AG09319 (cell line): ENCODE measurements around the gene HYI.

Experiments
- DNase-seq: peaks from one replicate; pipeline ENCODE4 v3.0.0-alpha.2; 2010; ENCODE audit warnings: low read depth; ENCODE audit errors: extremely low read depth
- TF ChIP-seq, protein P1 (sequence below): IDR thresholded peaks from 2 replicates; pipeline ENCODE4 v1.5.1; 2011; ENCODE audit warnings: low read depth, mild to moderate bottlenecking, inconsistent platforms, low read length, moderate library complexity

HYI gene

GRCh38 chr1:43472087-43472462 is 18.3 kb upstream of the HYI start:
- TF ChIP-seq, protein P1, sequence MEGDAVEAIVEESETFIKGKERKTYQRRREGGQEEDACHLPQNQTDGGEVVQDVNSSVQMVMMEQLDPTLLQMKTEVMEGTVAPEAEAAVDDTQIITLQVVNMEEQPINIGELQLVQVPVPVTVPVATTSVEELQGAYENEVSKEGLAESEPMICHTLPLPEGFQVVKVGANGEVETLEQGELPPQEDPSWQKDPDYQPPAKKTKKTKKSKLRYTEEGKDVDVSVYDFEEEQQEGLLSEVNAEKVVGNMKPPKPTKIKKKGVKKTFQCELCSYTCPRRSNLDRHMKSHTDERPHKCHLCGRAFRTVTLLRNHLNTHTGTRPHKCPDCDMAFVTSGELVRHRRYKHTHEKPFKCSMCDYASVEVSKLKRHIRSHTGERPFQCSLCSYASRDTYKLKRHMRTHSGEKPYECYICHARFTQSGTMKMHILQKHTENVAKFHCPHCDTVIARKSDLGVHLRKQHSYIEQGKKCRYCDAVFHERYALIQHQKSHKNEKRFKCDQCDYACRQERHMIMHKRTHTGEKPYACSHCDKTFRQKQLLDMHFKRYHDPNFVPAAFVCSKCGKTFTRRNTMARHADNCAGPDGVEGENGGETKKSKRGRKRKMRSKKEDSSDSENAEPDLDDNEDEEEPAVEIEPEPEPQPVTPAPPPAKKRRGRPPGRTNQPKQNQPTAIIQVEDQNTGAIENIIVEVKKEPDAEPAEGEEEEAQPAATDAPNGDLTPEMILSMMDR = no peak
- no peak for DNase-seq

DNA sequence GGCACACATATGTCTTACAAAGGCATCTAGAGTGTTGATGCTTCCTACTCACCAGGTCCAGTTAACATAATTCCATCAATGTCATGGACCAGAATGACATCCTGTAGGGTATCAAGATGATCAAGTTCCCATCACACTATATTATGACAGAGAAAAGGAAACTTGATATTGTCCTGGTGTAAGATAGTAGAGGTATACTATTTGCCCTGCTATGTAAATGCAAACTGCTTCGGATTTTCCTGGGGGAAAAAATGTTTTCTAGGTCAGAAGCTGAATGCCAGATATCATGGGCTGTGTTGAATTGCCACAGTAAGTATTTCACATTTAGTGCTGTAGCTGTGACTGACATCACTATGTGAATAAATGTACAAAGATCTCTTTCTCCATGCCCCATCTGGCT is 16.2 kb upstream of the HYI start:
- no peak for DNase-seq
- TF ChIP-seq, protein P1 = no peak

- TF ChIP-seq, protein P1 = no peak
- DNase-seq = no peak
These were observed 14.7 kb upstream of the HYI start for GRCh38 chr1:43468414-43468813.

DNA sequence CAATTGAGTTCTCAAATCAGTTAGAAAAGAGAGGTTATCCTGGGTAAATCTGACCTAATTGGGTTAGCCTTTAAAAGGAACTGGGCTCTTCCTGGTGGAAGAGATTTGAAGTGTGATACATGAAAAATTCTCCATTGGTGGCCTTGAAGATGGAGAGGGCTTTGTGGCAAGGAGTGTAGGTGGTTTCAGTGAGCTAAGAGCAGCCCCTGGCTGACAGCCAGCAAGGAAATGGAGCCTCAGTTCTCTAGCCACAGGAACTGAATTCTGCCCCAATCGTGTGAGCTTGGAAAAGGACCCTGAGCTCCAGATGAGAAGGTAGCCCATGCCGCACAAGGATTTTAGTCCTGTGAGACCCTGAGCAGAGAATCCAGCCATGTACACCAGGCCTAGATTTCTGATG is 12.7 kb upstream of the HYI start:
- TF ChIP-seq, protein P1 = no peak
- DNase-seq = no peak

DNA sequence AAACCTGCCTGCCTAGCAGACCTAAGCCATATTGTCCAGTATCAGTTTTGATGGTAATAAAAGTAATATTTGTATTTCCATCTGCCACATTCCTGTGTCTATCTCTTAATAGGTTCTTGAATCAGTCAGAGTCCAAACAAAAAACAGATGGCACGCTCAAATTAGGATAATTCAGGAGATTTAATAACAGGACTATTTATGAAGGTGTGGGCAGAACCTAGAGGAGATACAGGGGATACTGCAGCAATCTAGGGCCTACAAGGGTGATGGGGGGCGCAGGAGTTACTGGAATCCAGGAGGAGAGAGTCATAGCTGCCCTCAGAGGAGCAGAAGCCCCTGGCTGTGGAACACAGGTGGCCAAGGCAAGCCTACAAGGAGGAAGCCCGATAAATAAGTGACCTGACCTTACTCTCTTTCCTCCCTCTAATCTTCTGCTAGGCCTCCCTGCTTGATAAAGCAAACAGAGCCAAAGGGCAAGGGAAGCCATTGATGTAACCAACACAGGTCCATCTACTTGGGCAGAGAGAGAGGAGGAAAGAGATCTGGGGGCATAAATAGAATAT is 11.9 kb upstream of the HYI start:
- TF ChIP-seq, protein P1 = no peak
- no peak for DNase-seq

DNA sequence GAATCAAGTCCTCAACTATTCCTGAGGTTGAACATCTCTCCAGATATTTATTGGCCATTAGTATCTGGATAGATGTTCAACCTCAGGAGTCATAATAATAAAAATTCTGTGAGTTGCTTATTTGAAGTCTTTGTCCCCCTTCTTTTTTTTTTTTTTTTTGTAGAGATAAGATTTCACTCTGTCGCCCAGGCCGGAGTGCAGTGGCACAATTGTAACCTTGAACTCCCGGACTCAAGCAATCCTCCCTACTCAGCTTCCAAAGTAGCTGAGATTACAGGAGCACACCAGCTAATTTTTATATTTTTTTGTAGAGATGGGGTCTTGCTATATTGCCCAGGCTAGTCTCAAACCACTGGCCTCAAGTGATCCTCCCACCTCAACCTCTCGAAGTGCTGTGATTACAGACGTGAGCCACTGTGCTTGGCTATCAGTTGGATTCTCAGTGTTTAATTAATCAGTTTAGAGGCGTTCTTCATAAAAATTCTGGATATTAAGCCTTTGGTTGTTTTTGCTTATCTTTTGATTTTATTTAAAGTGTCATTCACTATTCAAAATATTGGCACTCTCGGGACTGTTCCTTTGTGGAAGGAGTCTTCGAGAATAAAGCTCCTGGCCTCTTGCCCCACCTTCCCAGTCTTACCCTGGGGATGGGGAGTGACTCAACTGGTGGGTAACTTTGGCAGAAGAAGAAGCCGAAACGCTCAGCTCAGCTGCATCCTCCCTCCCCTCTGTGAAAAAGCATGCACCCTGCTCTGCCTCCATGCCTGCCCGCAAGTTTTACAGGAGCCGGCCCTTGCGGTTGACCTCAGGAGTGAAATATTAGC is 11.2 kb upstream of the HYI start:
- TF ChIP-seq, protein P1 = no peak
- DNase-seq = no peak

GRCh38 chr1:43463479-43463878 is 9.7 kb upstream of the HYI start:
- TF ChIP-seq, protein P1 = no peak
- DNase-seq = no peak
